B cell (primary cell): ENCODE measurements around the gene CXCL6.

Source experiments
- EZH2 ChIP-seq: IDR thresholded peaks from 2 replicates; pipeline ENCODE4 v1.6.1; 2012; ENCODE audit warnings: borderline replicate concordance, low read depth, mild to moderate bottlenecking, moderate library complexity, low read length; ENCODE audit not compliant: insufficient read depth, poor library complexity, severe bottlenecking
- TF ChIP-seq, protein P1 (sequence below): fragments of 200-600 bp; IDR thresholded peaks from one replicate; pipeline ENCODE4 v1.8.0; 2022; ENCODE audit warnings: antibody characterized with exemption, mild to moderate bottlenecking

- TF ChIP-seq, protein P1, sequence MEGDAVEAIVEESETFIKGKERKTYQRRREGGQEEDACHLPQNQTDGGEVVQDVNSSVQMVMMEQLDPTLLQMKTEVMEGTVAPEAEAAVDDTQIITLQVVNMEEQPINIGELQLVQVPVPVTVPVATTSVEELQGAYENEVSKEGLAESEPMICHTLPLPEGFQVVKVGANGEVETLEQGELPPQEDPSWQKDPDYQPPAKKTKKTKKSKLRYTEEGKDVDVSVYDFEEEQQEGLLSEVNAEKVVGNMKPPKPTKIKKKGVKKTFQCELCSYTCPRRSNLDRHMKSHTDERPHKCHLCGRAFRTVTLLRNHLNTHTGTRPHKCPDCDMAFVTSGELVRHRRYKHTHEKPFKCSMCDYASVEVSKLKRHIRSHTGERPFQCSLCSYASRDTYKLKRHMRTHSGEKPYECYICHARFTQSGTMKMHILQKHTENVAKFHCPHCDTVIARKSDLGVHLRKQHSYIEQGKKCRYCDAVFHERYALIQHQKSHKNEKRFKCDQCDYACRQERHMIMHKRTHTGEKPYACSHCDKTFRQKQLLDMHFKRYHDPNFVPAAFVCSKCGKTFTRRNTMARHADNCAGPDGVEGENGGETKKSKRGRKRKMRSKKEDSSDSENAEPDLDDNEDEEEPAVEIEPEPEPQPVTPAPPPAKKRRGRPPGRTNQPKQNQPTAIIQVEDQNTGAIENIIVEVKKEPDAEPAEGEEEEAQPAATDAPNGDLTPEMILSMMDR: no peak
- TF ChIP-seq EZH2: no peak
These were observed 7.5 kb upstream of the CXCL6 start for GRCh38 chr4:73828956-73829355.
